HG03558 (cell line): Measurements from ENCODE around the gene NPAS2.

Experiments
- ATAC-seq: cut with Tn5 transposase; IDR thresholded peaks from one replicate; pipeline ENCODE4 v1.9.1; 2021; ENCODE audit warnings: moderate number of reproducible peaks; ENCODE audit not compliant: unreplicated experiment; ENCODE audit errors: extremely low read depth

Gene NPAS2

DNA sequence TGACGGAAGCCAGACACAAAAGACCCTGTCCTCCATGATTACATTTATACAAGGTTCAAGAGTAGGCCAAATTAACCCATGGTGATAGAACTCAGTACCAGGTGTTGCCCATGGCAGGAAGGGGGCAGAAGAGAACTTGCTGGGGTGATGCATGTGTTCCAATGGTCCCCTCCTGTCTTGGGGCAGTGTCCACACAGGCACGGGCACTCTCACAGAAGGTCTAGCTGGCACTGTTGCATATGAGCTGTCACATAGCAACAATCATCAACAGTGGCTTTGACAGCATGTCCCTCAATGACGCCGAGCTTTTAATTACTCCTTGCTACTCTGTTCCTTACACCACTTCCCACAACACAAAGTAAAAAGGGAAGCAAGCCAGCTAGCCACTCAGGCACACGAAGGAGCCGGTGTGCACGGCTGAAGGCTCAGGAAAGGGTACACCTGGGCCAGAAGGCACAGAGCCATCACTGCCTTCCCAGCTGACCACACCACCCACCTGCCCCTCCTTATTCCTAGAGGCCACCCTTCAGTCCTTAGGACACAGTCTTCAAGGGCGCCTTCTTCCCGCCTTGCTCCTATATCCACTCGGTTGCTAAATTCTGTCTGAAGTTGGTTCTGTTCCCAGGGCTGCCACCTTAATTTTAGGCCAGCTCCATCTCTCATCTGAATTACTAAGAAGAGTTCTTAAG lies 211.1 kb downstream of the NPAS2 start:
- no peak for ATAC-seq

- ATAC-seq: no peak
Observed at GRCh38 chr2:101032084-101032776, 212.3 kb downstream of the NPAS2 start.

GRCh38 chr2:101036562-101036961 lies 216.6 kb downstream of the NPAS2 start:
- no peak for ATAC-seq

DNA sequence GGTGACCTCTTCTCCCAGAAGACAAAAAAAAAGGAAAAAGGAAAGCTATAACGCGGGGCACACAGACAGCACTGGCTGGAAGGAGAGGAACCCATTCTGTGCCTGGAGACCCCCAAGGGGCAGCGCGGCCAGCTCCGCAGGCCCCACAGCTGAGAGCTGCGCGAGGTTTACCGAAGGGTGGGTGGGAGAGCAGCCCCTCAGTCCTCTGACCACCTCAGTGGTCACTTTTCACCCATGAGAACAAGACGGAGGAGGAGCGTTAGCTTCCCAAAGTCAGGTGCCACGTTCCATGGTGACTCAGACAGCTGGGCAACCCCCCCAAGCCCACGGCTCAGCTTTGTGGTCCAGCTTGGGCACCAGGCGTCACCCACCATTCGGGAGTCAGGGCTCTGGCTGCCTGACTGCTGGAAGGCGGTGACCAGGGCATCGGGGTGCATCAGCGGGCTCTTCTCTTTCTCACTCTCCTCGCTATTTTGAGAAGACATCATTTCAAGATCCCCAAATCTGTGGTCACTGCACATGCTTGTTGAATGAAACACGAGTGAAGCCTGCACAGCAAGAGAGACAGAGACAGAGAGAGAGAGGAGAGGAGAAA lies 217.3 kb downstream of the NPAS2 start:
- no peak for ATAC-seq

GRCh38 chr2:101038455-101039255 lies 218.7 kb downstream of the NPAS2 start:
- no peak for ATAC-seq

DNA sequence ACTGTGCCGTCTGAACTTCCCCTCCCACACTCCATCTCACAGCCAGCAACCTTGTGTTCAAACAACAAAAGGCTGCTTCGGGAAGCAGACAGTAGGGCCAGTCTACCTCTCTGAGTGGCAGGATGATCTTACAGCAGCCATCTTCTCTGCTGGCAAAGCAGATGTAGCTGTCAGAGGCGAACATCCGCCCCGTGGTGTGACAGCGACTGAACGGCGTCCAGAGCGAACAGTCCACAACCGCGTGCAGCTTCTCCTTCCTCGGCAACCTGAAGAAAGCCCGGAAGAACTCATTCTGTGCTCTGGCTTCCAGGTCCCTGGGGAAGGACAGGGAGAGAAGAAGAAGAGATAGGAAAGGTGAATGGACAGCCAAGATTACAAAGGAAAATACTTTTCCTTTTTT lies 220.1 kb downstream of the NPAS2 start:
- ATAC-seq: no peak

GRCh38 chr2:101040761-101041160 lies 220.8 kb downstream of the NPAS2 start:
- no peak for ATAC-seq

- no peak for ATAC-seq
Observed at GRCh38 chr2:101041413-101041812, 221.5 kb downstream of the NPAS2 start.

GRCh38 chr2:101045330-101045729 lies 225.4 kb downstream of the NPAS2 start:
- no peak for ATAC-seq
